Prostate gland (tissue), 2 donors: Measurements from ENCODE around the gene MCC.

Experiments
- CTCF ChIP-seq, 4 experiments: fragments of 200-600 bp in 2 of 4; fragments of 450-650 bp in 2 of 4; sonication (generic) in 2 of 4; IDR thresholded peaks; 1 replicate in 3 of 4; 2 replicates in 1 of 4; pipeline ENCODE4 v1.5.1; 2016 to 2019; ENCODE audit warnings: antibody characterized with exemption in 4 of 4, mild to moderate bottlenecking in 2 of 4, moderate library complexity in 2 of 4
- POLR2A ChIP-seq: fragments of 450-650 bp; IDR thresholded peaks from one replicate; pipeline ENCODE4 v1.6.1; 2016; ENCODE audit warnings: antibody characterized with exemption, mild to moderate bottlenecking
- POLR2AphosphoS5 ChIP-seq: sonication (generic); formaldehyde crosslinking; IDR thresholded peaks from one replicate; pipeline ENCODE4 v1.6.1; 2017; ENCODE audit warnings: antibody characterized with exemption

GRCh38 chr5:113233606-113234005 lies 254.6 kb downstream of the MCC start:
- TF ChIP-seq CTCF (IDR thresholded peaks at IDR 0.05) (no peak), POLR2AphosphoS5 (no peak), POLR2A (no peak)
